Mesenchymal stem cell (in vitro differentiated cells and primary cell): ENCODE measurements around the gene TRAPPC4.
A peak's percentile ranks its signal among the peaks of the same experiment; 100 is the strongest.

Experiments
- DNase-seq: peaks from one replicate; pipeline ENCODE4 v3.0.0-alpha.2; 2013
- H2AFZ ChIP-seq: one replicate; pipeline ENCODE4 v1.6.1; 2013; ENCODE audit warnings: low read depth, mild to moderate bottlenecking, control low read depth, inconsistent platforms, low read length, moderate library complexity
- H2AK5ac ChIP-seq: 2 replicates; pipeline ENCODE4 v1.6.1; 2013; ENCODE audit warnings: low read length, moderate library complexity, mild to moderate bottlenecking, inconsistent platforms; ENCODE audit not compliant: severe bottlenecking
- H2BK120ac ChIP-seq: one replicate; pipeline ENCODE4 v1.6.1; 2013; ENCODE audit warnings: low read depth, mild to moderate bottlenecking, inconsistent platforms, low read length, moderate library complexity
- H2BK12ac ChIP-seq, 2 experiments: one replicate each; pipeline ENCODE4 v1.6.1; 2013; ENCODE audit warnings: inconsistent platforms in 2 of 2, low read length in 2 of 2, mild to moderate bottlenecking in 2 of 2, moderate library complexity in 2 of 2, control low read depth in 1 of 2
- H2BK15ac ChIP-seq: one replicate; pipeline ENCODE4 v1.6.1; 2013; ENCODE audit warnings: mild to moderate bottlenecking, low read depth, inconsistent platforms; ENCODE audit not compliant: poor library complexity, severe bottlenecking
- H2BK5ac ChIP-seq: 2 replicates; pipeline ENCODE4 v1.6.1; 2013; ENCODE audit warnings: low read depth, mild to moderate bottlenecking, low read length, control low read depth, inconsistent platforms; ENCODE audit not compliant: poor library complexity, severe bottlenecking
- H3K14ac ChIP-seq, 2 experiments: one replicate each; pipeline ENCODE4 v1.6.1; 2013; ENCODE audit warnings: inconsistent platforms in 2 of 2, low read length in 2 of 2, control low read depth in 1 of 2, mild to moderate bottlenecking in 1 of 2, moderate library complexity in 1 of 2
- H3K18ac ChIP-seq, 2 experiments: one replicate each; pipeline ENCODE4 v1.6.1; 2013; ENCODE audit warnings: inconsistent platforms in 2 of 2, low read length in 2 of 2, control low read depth in 1 of 2, low read depth in 1 of 2, mild to moderate bottlenecking in 1 of 2
- H3K23ac ChIP-seq, 2 experiments: one replicate each; pipeline ENCODE4 v1.6.1; 2013; ENCODE audit warnings: inconsistent platforms in 2 of 2, low read length in 2 of 2, mild to moderate bottlenecking in 2 of 2, moderate library complexity in 2 of 2, control low read depth in 1 of 2
- H3K27ac ChIP-seq: 2 replicates; pipeline ENCODE4 v1.5.1; 2013; ENCODE audit warnings: mild to moderate bottlenecking, moderate library complexity, low read length, control low read depth, inconsistent platforms; ENCODE audit not compliant: poor library complexity, severe bottlenecking
- H3K27me3 ChIP-seq, 2 experiments: 2 replicates each; pipeline versions ENCODE4 v1.6.1 to v1.7.0; 2013; ENCODE audit warnings: low read length in 2 of 2, mild to moderate bottlenecking in 2 of 2, moderate library complexity in 2 of 2, control low read depth in 1 of 2, inconsistent platforms in 1 of 2; ENCODE audit not compliant: control insufficient read depth in 1 of 2, insufficient read depth in 1 of 2
- H3K36me3 ChIP-seq, 2 experiments: 2 replicates each; pipeline versions ENCODE4 v1.6.1 to v1.7.0; 2013; ENCODE audit warnings: low read length in 2 of 2, control low read depth in 1 of 2, inconsistent platforms in 1 of 2, low read depth in 1 of 2, mild to moderate bottlenecking in 1 of 2; ENCODE audit not compliant: insufficient read depth in 2 of 2, control insufficient read depth in 1 of 2
- H3K4ac ChIP-seq, 2 experiments: one replicate each; pipeline ENCODE4 v1.6.1; 2013; ENCODE audit warnings: inconsistent platforms in 2 of 2, low read length in 2 of 2, mild to moderate bottlenecking in 2 of 2, moderate library complexity in 2 of 2, control low read depth in 1 of 2, low read depth in 1 of 2
- H3K4me1 ChIP-seq: 2 replicates; pipeline ENCODE4 v1.6.1; 2013; ENCODE audit warnings: low read depth, low read length, control low read depth; ENCODE audit not compliant: control insufficient read depth, insufficient read depth
- H3K4me2 ChIP-seq: 2 replicates; pipeline ENCODE4 v1.6.1; 2013; ENCODE audit warnings: low read length, mild to moderate bottlenecking, inconsistent platforms; ENCODE audit not compliant: poor library complexity, severe bottlenecking
- H3K4me3 ChIP-seq, 2 experiments: 2 replicates each; pipeline versions ENCODE4 v1.5.1 to v1.7.0; 2013; ENCODE audit warnings: low read length in 2 of 2, mild to moderate bottlenecking in 2 of 2, control low read depth in 1 of 2, low read depth in 1 of 2; ENCODE audit not compliant: insufficient read depth in 1 of 2
- H3K79me1 ChIP-seq: replicated peaks from 2 replicates; pipeline ENCODE4 v1.6.1; 2013; ENCODE audit warnings: mild to moderate bottlenecking, control low read depth, low read length, inconsistent platforms; ENCODE audit not compliant: poor library complexity, severe bottlenecking
- H3K9ac ChIP-seq: 2 replicates; pipeline ENCODE4 v1.7.0; 2013; ENCODE audit warnings: mild to moderate bottlenecking, low read length, moderate library complexity
- H3K9me3 ChIP-seq: 2 replicates; pipeline ENCODE4 v1.7.0; 2013; ENCODE audit warnings: mild to moderate bottlenecking, low read length; ENCODE audit not compliant: control insufficient read depth
- H4K8ac ChIP-seq: one replicate; pipeline ENCODE4 v1.6.1; 2013; ENCODE audit warnings: inconsistent platforms, mild to moderate bottlenecking, low read length, moderate library complexity
- H4K91ac ChIP-seq: one replicate; pipeline ENCODE4 v1.6.1; 2013; ENCODE audit warnings: mild to moderate bottlenecking, low read length, inconsistent platforms
- WGBS: methylation state at CpG from one replicate; pipeline ENCODE4 v1.1.7; 2013; ENCODE audit warnings: mixed read lengths; 5-methylcytosine and 5-hydroxymethylcytosine counted together

TRAPPC4 gene

GRCh38 chr11:119025541-119025940 is 7.0 kb downstream of the TRAPPC4 start:
- no peak overlapping the region for H3K4me2 ChIP-seq
- peaks cover 57 to 58% of the 10 kb centered on the region in 2 experiments for H3K36me3 ChIP-seq
- H3K14ac ChIP-seq = no peak overlapping the region
- no peak overlapping the region for H2BK120ac ChIP-seq
- H2BK15ac ChIP-seq = no peak overlapping the region
- H2BK12ac ChIP-seq = no peak overlapping the region
- no peak overlapping the region for H3K4me3 ChIP-seq
- H3K18ac ChIP-seq = no peak overlapping the region
- H4K8ac ChIP-seq = no peak overlapping the region
- no peak for DNase-seq
- no peak overlapping the region for H3K9ac ChIP-seq
- H3K23ac ChIP-seq = no peak overlapping the region
- no peak overlapping the region for H2BK5ac ChIP-seq
- H3K4ac ChIP-seq = no peak overlapping the region
- peaks cover 31% of the 10 kb centered on the region for H3K79me1 ChIP-seq
- no peak overlapping the region for H2AFZ ChIP-seq
- H4K91ac ChIP-seq = no peak overlapping the region
- no peak overlapping the region for H2AK5ac ChIP-seq
- H3K9me3 ChIP-seq = no peaks in the 10 kb centered on the region
- peaks cover 41% of the 10 kb centered on the region for H3K4me1 ChIP-seq
- H3K27me3 ChIP-seq = no peaks in the 10 kb centered on the region
- no peak overlapping the region for H3K27ac ChIP-seq
- WGBS = 97% methylated on average over 5 of the region's 5 CpGs

- Histone ChIP-seq H3K79me1 (peaks cover 32% of the 10 kb centered on the region), H2BK5ac (no peak overlapping the region), H3K14ac (no peak overlapping the region), H3K18ac (no peak overlapping the region), H2BK12ac (no peak overlapping the region), H3K4me3 (no peak overlapping the region), H2BK15ac (no peak overlapping the region), H3K4me2 (no peak overlapping the region), H2BK120ac (no peak overlapping the region), H4K91ac (no peak overlapping the region), H2AFZ (no peak overlapping the region), H3K9ac (no peak overlapping the region), H3K4ac (no peak overlapping the region), H4K8ac (no peak overlapping the region), H3K23ac (no peak overlapping the region), H3K27ac (no peak overlapping the region), H3K27me3 (no peaks in the 10 kb centered on the region), H2AK5ac (no peak overlapping the region), H3K36me3 (peaks cover 55 to 58% of the 10 kb centered on the region in 2 experiments), H3K9me3 (no peaks in the 10 kb centered on the region), H3K4me1 (peaks cover 41% of the 10 kb centered on the region)
- WGBS = 94% methylated on average over 16 of the region's 16 CpGs
- no peak for DNase-seq
Observed at GRCh38 chr11:119025978-119026766, 7.6 kb downstream of the TRAPPC4 start.

GRCh38 chr11:119026970-119027369 is 8.4 kb downstream of the TRAPPC4 start:
- Histone ChIP-seq H3K27me3 (no peaks in the 10 kb centered on the region), H2AFZ (no peak overlapping the region), H4K91ac (no peak overlapping the region), H3K4me1 (peaks cover 41% of the 10 kb centered on the region), H3K9ac (no peak overlapping the region), H3K4me2 (no peak overlapping the region), H2AK5ac (no peak overlapping the region), H3K14ac (no peak overlapping the region), H3K4me3 (no peak overlapping the region), H2BK120ac (no peak overlapping the region), H3K79me1 (peaks cover 32% of the 10 kb centered on the region), H4K8ac (no peak overlapping the region), H3K9me3 (no peaks in the 10 kb centered on the region), H3K27ac (no peak overlapping the region), H3K4ac (no peak overlapping the region), H3K36me3 (peaks cover 47 to 56% of the 10 kb centered on the region in 2 experiments), H3K18ac (no peak overlapping the region), H3K23ac (no peak overlapping the region), H2BK5ac (no peak overlapping the region), H2BK15ac (no peak overlapping the region), H2BK12ac (no peak overlapping the region)
- WGBS = 90% methylated on average over 2 of the region's 2 CpGs
- DNase-seq = no peak

GRCh38 chr11:119027561-119028345 is 9.2 kb downstream of the TRAPPC4 start:
- no peak overlapping the region for H2BK120ac ChIP-seq
- no peak overlapping the region for H3K23ac ChIP-seq
- no peak overlapping the region for H3K18ac ChIP-seq
- H2AK5ac ChIP-seq = peak overlapping the region; percentile 27
- no peak overlapping the region for H4K91ac ChIP-seq
- no peak overlapping the region for H2BK5ac ChIP-seq
- WGBS = 97% methylated on average over 6 of the region's 9 CpGs
- peaks cover 41% of the 10 kb centered on the region for H3K4me1 ChIP-seq
- no peak overlapping the region for H3K27ac ChIP-seq
- no peak overlapping the region for H2BK15ac ChIP-seq
- H3K79me1 ChIP-seq = peaks cover 32% of the 10 kb centered on the region
- peak overlapping the region; percentile 88 for H3K4me2 ChIP-seq
- no peaks in the 10 kb centered on the region for H3K27me3 ChIP-seq
- no peak overlapping the region for H3K14ac ChIP-seq
- H3K9ac ChIP-seq = no peak overlapping the region
- no peak overlapping the region for H3K4ac ChIP-seq
- H4K8ac ChIP-seq = no peak overlapping the region
- no peak for DNase-seq
- no peak overlapping the region for H2AFZ ChIP-seq
- H3K4me3 ChIP-seq = no peak overlapping the region
- H3K36me3 ChIP-seq = peaks cover 41 to 48% of the 10 kb centered on the region in 2 experiments
- H3K9me3 ChIP-seq = no peaks in the 10 kb centered on the region
- H2BK12ac ChIP-seq = no peak overlapping the region
